Measurements from ENCODE around the gene PUM2. TPM values are rescaled to one million over a fixed set of nuclear protein-coding genes. Genes with fewer than 3 reads are reported as not detected.
A peak's percentile ranks its signal among the peaks of the same experiment; 100 is the strongest.

Gene PUM2
- total and polyA plus RNA-seq, 2 of the 13 experiments (the other 11 are each of a cell fraction or from before 2014, with no cell fraction given), result 69.6 to 69.8 TPM

- TF ChIP-seq ZBTB40 (IDR thresholded peaks at IDR 0.05), result no peak
- peak; percentile 39; the same call in 1 of the 2 replicates for TF ChIP-seq ZBTB40 (CRISPR knock-in tag; IDR thresholded peaks at IDR 0.05)
- TF ChIP-seq ZNF432 (CRISPR knock-in tag; IDR thresholded peaks at IDR 0.05; ENCODE audit: borderline replicate concordance), result no peak
- 0 out of 2 replicates have a peak, but pooled peaks have one; percentile 37 for TF ChIP-seq IRF1 (CRISPR knock-in tag; IDR thresholded peaks at IDR 0.05; ENCODE audit: low read depth)
- 0 out of 2 replicates have a peak, but pooled peaks have one; percentile 4 for TF ChIP-seq GTF3A (CRISPR knock-in tag; conservative IDR thresholded peaks at IDR 0.05)
- TF ChIP-seq THAP9 (CRISPR knock-in tag; IDR thresholded peaks at IDR 0.05; ENCODE audit: borderline replicate concordance), result no peak
- TF ChIP-seq TBX3 (IDR thresholded peaks at IDR 0.05; ENCODE audit: borderline replicate concordance), result no peak
- TF ChIP-seq HOMEZ (CRISPR knock-in tag; IDR thresholded peaks at IDR 0.05; ENCODE audit: low read depth), result no peak
- no peak for TF ChIP-seq ZNF367 (CRISPR knock-in tag; IDR thresholded peaks at IDR 0.05; ENCODE audit: borderline replicate concordance)
- no peak for TF ChIP-seq ZNF10 (CRISPR knock-in tag; IDR thresholded peaks at IDR 0.05; ENCODE audit: borderline replicate concordance, low read depth)
- TF ChIP-seq ZNF484 (CRISPR knock-in tag; IDR thresholded peaks at IDR 0.05; ENCODE audit: borderline replicate concordance, low read depth), result 0 out of 2 replicates have a peak, but pooled peaks have one; percentile 23
- 0 out of 2 replicates have a peak, but pooled peaks have one; percentile 59 for TF ChIP-seq NPAS2 (CRISPR knock-in tag; IDR thresholded peaks at IDR 0.05; ENCODE audit: borderline replicate concordance)
- no peak for TF ChIP-seq SNRNP70 (IDR thresholded peaks at IDR 0.05; ENCODE audit: low read depth, low read length)
- TF ChIP-seq REL (CRISPR knock-in tag; conservative IDR thresholded peaks at IDR 0.05), result no peak; the same call in 1 of the 2 replicates
These were observed 467 bp downstream of the PUM2 start (continued) for GRCh38 chr2:20350041-20350712.
